ENCODE measurements around the gene AMOTL2. TPM values are rescaled to one million over a fixed set of nuclear protein-coding genes. Genes with fewer than 3 reads are reported as not detected.

The AMOTL2 gene
- polyA plus RNA-seq, 1 of the 3 experiments (the other 2 are of a cell fraction): 185 TPM

GRCh38 chr3:134352031-134352671 lies 22.1 kb downstream of the AMOTL2 start (continued):
- TF ChIP-seq IRF3 (IDR thresholded peaks at IDR 0.05; ENCODE audit: low read depth, low read length) (no peak), CHD2 (IDR thresholded peaks at IDR 0.05; ENCODE audit: low read length, partially characterized antibody) (no peak)

GRCh38 chr3:134351427-134351826 lies 22.8 kb downstream of the AMOTL2 start:
- no peak overlapping the region for H3K4me3 ChIP-seq (ENCODE audit: low read depth in 2 of 2, low read length in 1 of 2)
- WGBS (ENCODE audit: low lambda C conversion rate): 88% methylated on average over 5 of the region's 5 CpGs
- H3K9me3 ChIP-seq: peaks cover 4% of the 10 kb centered on the region; the same call in 1 of the 2 replicates
- H3K4me1 ChIP-seq (ENCODE audit: control insufficient read depth in 1 of 2, insufficient read depth in 2 of 2, low read depth in 1 of 2, low read length in 1 of 2): peaks cover 0 to 6% of the 10 kb centered on the region in 2 experiments; a peak in 3 of 4 replicates
- ChIA-PET POLR2A (interaction anchor here (0.7 kb wide), 1 partner anchor 26 kb away, joined by 3 read pairs; no protein-coding TSS in a partner anchor), CTCF (interaction anchor here (1.3 to 1.5 kb wide), 2 partner anchors 12 to 122 kb away, joined by 4 to 5 read pairs; no protein-coding TSS in a partner anchor)
- DNase-seq: no peak
- peak overlapping the region in 1 of 2 experiments; percentile 14; a peak in 1 of 4 replicates for H3K27ac ChIP-seq (ENCODE audit: low read depth in 2 of 2, low read length in 1 of 2)
- H3K36me3 ChIP-seq (replicated peaks in 1 of 2; ENCODE audit: control insufficient read depth in 1 of 2, insufficient read depth in 2 of 2, low read length in 1 of 2): peaks cover 24 to 26% of the 10 kb centered on the region in 2 experiments
- H3K4me2 ChIP-seq: no peak overlapping the region
- no peak for TF ChIP-seq JUND (IDR thresholded peaks at IDR 0.05)
- TF ChIP-seq ZBTB33 (IDR thresholded peaks at IDR 0.05; ENCODE audit: borderline replicate concordance, low read depth): no peak
- no peak for TF ChIP-seq IRF3 (IDR thresholded peaks at IDR 0.05; ENCODE audit: low read depth, low read length)
- TF ChIP-seq RCOR1 (IDR thresholded peaks at IDR 0.05; ENCODE audit: low read length): no peak
- no peak for TF ChIP-seq CHD2 (IDR thresholded peaks at IDR 0.05; ENCODE audit: low read length, partially characterized antibody)
- TF ChIP-seq MEF2A (IDR thresholded peaks at IDR 0.05; ENCODE audit: borderline replicate concordance, low read depth): no peak
- TF ChIP-seq SIN3A (IDR thresholded peaks at IDR 0.05; ENCODE audit: borderline replicate concordance, low read depth, low read length): no peak
- peaks cover 11% of the 10 kb centered on the region for H3K79me2 ChIP-seq (ENCODE audit: insufficient read depth)
- peaks cover 5% of the 10 kb centered on the region; the same call in 1 of the 2 replicates for H4K20me1 ChIP-seq (ENCODE audit: insufficient read depth)
- peaks cover 40% of the 10 kb centered on the region for H3F3A ChIP-seq (replicated peaks; ENCODE audit: insufficient read depth)
- no peak overlapping the region for H2AFZ ChIP-seq (ENCODE audit: low read depth)
- no peaks in the 10 kb centered on the region for H3K9me2 ChIP-seq
- H3K27me3 ChIP-seq (ENCODE audit: insufficient read depth): no peaks in the 10 kb centered on the region
- no peak overlapping the region for H3K9ac ChIP-seq

GRCh38 chr3:134350861-134351311 lies 23.4 kb downstream of the AMOTL2 start:
- peaks cover 35% of the 10 kb centered on the region for H3F3A ChIP-seq (replicated peaks; ENCODE audit: insufficient read depth)
- no peak overlapping the region for H3K4me3 ChIP-seq (ENCODE audit: low read depth in 2 of 2, low read length in 1 of 2)
- H3K79me2 ChIP-seq (ENCODE audit: insufficient read depth): peaks cover 6% of the 10 kb centered on the region
- H3K4me1 ChIP-seq (ENCODE audit: control insufficient read depth in 1 of 2, insufficient read depth in 2 of 2, low read depth in 1 of 2, low read length in 1 of 2): peaks cover 0 to under 1% of the 10 kb centered on the region in 2 experiments; a peak in 2 of 4 replicates
- no peaks in the 10 kb centered on the region for H3K9me2 ChIP-seq
- no peak for DNase-seq
- H3K9ac ChIP-seq: no peak overlapping the region
- TF ChIP-seq GABPA (IDR thresholded peaks at IDR 0.05; ENCODE audit: low read depth) (no peak), ZBTB33 (IDR thresholded peaks at IDR 0.05; ENCODE audit: borderline replicate concordance, low read depth) (no peak), CHD2 (IDR thresholded peaks at IDR 0.05; ENCODE audit: low read length, partially characterized antibody) (no peak), RXRA (IDR thresholded peaks at IDR 0.05; ENCODE audit: borderline replicate concordance, low read depth) (no peak)
- POLR2A ChIA-PET: interaction anchor here (0.7 to 0.8 kb wide), 2 partner anchors 13 to 25 kb away, joined by 3 read pairs; no protein-coding TSS in a partner anchor
- no peaks in the 10 kb centered on the region for H4K20me1 ChIP-seq (ENCODE audit: insufficient read depth)
- no peak overlapping the region for H3K4me2 ChIP-seq
- 100% methylated on average over 1 of the region's 4 CpGs for WGBS (ENCODE audit: low lambda C conversion rate)
- H3K27ac ChIP-seq (ENCODE audit: low read depth in 2 of 2, low read length in 1 of 2): no peak overlapping the region
- no peaks in the 10 kb centered on the region for H3K27me3 ChIP-seq (ENCODE audit: insufficient read depth)
- CTCF ChIA-PET: interaction anchor here (1.5 kb wide), 1 partner anchor 13 kb away, joined by 4 read pairs; no protein-coding TSS in a partner anchor
- H3K9me3 ChIP-seq: peaks cover 4% of the 10 kb centered on the region; the same call in 1 of the 2 replicates
- peaks cover 19 to 21% of the 10 kb centered on the region in 2 experiments for H3K36me3 ChIP-seq (replicated peaks in 1 of 2; ENCODE audit: control insufficient read depth in 1 of 2, insufficient read depth in 2 of 2, low read length in 1 of 2)
- no peak overlapping the region for H2AFZ ChIP-seq (ENCODE audit: low read depth)

All from SK-N-SH (cell line).